Liver (tissue), 9 donors: ENCODE data around the gene PTPRN2. TPM values are rescaled to one million over a fixed set of nuclear protein-coding genes. Genes with fewer than 3 reads are reported as not detected.

Source experiments
- DNase-seq: peaks from one replicate; pipeline ENCODE4 v3.0.0-alpha.2; 2017; ENCODE audit warnings: low spot score
- H3K27ac ChIP-seq, 2 donors: one replicate each; pipeline ENCODE4 v1.7.0; 2013; ENCODE audit warnings: inconsistent platforms in 2 of 2, low read length in 2 of 2, control low read depth in 1 of 2, low read depth in 1 of 2, mild to moderate bottlenecking in 1 of 2
- H3K27me3 ChIP-seq, 4 donors: one replicate each; pipeline versions ENCODE4 v1.6.1 to v1.7.0; 2013; ENCODE audit warnings: low read length in 3 of 4, inconsistent platforms in 1 of 4, mild to moderate bottlenecking in 1 of 4, moderate library complexity in 1 of 4; ENCODE audit not compliant: control insufficient read depth in 4 of 4, insufficient read depth in 4 of 4
- H3K36me3 ChIP-seq, 4 donors: one replicate each; pipeline versions ENCODE4 v1.6.1 to v1.7.0; 2013; ENCODE audit warnings: low read length in 3 of 4, mild to moderate bottlenecking in 3 of 4, low read depth in 1 of 4, moderate library complexity in 1 of 4; ENCODE audit not compliant: control insufficient read depth in 4 of 4, insufficient read depth in 3 of 4
- H3K4me1 ChIP-seq, 4 donors: one replicate each; pipeline versions ENCODE4 v1.6.1 to v1.7.0; 2013; ENCODE audit warnings: low read length in 3 of 4, mild to moderate bottlenecking in 3 of 4, moderate library complexity in 1 of 4; ENCODE audit not compliant: control insufficient read depth in 4 of 4, insufficient read depth in 4 of 4
- H3K4me3 ChIP-seq, 3 donors: one replicate each; pipeline versions ENCODE4 v1.6.1 to v1.7.0; 2013; ENCODE audit warnings: low read length in 3 of 3, control low read depth in 1 of 3, low read depth in 1 of 3, mild to moderate bottlenecking in 1 of 3
- H3K9ac ChIP-seq, 2 donors: one replicate each; pipeline ENCODE4 v1.7.0; 2013; ENCODE audit warnings: low read length in 2 of 2, mild to moderate bottlenecking in 2 of 2, moderate library complexity in 2 of 2, control low read depth in 1 of 2, low read depth in 1 of 2
- H3K9me3 ChIP-seq, 4 donors: one replicate each; pipeline versions ENCODE4 v1.6.1 to v1.7.0; 2013; ENCODE audit warnings: low read length in 3 of 4; ENCODE audit not compliant: control insufficient read depth in 4 of 4
- EGR1 ChIP-seq, 2 donors: IDR thresholded peaks; 2 replicates each; pipeline ENCODE4 v1.6.1; 2016 to 2018; ENCODE audit warnings: antibody characterized with exemption in 2 of 2, low read depth in 2 of 2
- FOXA1 ChIP-seq: IDR thresholded peaks from 2 replicates; pipeline ENCODE4 v1.6.1; 2016; ENCODE audit warnings: antibody characterized with exemption
- FOXA2 ChIP-seq: IDR thresholded peaks from 2 replicates; pipeline ENCODE4 v1.6.1; 2016; ENCODE audit warnings: antibody characterized with exemption
- GABPA ChIP-seq, 2 donors: IDR thresholded peaks in 1 of 2; conservative IDR thresholded peaks in 1 of 2; 2 replicates each; pipeline ENCODE4 v1.6.1; 2016; ENCODE audit warnings: antibody characterized with exemption in 2 of 2, mild to moderate bottlenecking in 1 of 2, moderate library complexity in 1 of 2
- HNF4A ChIP-seq, 2 donors: conservative IDR thresholded peaks; 2 replicates each; pipeline ENCODE4 v1.6.1; 2016; ENCODE audit warnings: antibody characterized with exemption in 2 of 2, mild to moderate bottlenecking in 2 of 2
- HNF4G ChIP-seq: IDR thresholded peaks from 2 replicates; pipeline ENCODE4 v1.6.1; 2016; ENCODE audit warnings: antibody characterized with exemption
- JUND ChIP-seq, 2 donors: IDR thresholded peaks; 2 replicates each; pipeline ENCODE4 v1.6.1; 2016; ENCODE audit warnings: antibody characterized with exemption in 2 of 2
- NR2F2 ChIP-seq: IDR thresholded peaks from 2 replicates; pipeline ENCODE4 v1.6.1; 2016; ENCODE audit warnings: antibody characterized with exemption
- RXRA ChIP-seq, 2 donors: IDR thresholded peaks; 2 replicates each; pipeline ENCODE4 v1.6.1; 2017 to 2018; ENCODE audit warnings: antibody characterized with exemption in 2 of 2, mild to moderate bottlenecking in 1 of 2
- SP1 ChIP-seq: IDR thresholded peaks from 2 replicates; pipeline ENCODE4 v1.6.1; 2018; ENCODE audit warnings: antibody characterized with exemption, mild to moderate bottlenecking
- YY1 ChIP-seq: IDR thresholded peaks from 2 replicates; pipeline ENCODE4 v1.6.1; 2016; ENCODE audit warnings: antibody characterized with exemption, mild to moderate bottlenecking
- WGBS: extraction: QIAGEN DNeasy Blood & Tissue Kit; methylation state at CpG from one replicate; pipeline ENCODE4 v1.1.7; 2013; 5-methylcytosine and 5-hydroxymethylcytosine counted together
- polyA plus RNA-seq, 2 donors: library from polyadenylated mRNA; stranded (reverse) in 1 of 2; unstranded in 1 of 2; fragments of 200-250 nt in 1 of 2; fragments of >200 nt in 1 of 2; fragmentation: Nextera tagmentation in 1 of 2; extraction: Ambion mirVana in 1 of 2; gene quantifications; one replicate each; pipeline versions ENCODE4 v1.2.1 to v1.2.3, GENCODE V29; 2013 to 2015
- total RNA-seq, 2 donors: library from RNA; depleted of rRNA; stranded (reverse); fragments of >200 nt; gene quantifications; one replicate each; pipeline ENCODE4 v1.2.3, GENCODE V29; 2014
- TF ChIP-seq, protein P1 (sequence below): IDR thresholded peaks from 2 replicates; pipeline ENCODE4 v1.6.1; 2016; ENCODE audit warnings: antibody characterized with exemption
- TF ChIP-seq, protein P2 (sequence below): fragments of 150-350 bp; IDR thresholded peaks from 2 replicates; pipeline ENCODE4 v1.5.1; 2017; ENCODE audit warnings: improper control_type of control experiment, low read depth, low read length; ENCODE audit not compliant: missing input control
- TF ChIP-seq, protein P3 (sequence below): IDR thresholded peaks from 2 replicates; pipeline ENCODE4 v1.6.1; 2016; ENCODE audit warnings: antibody characterized with exemption
- TF ChIP-seq, protein P4 (sequence below): IDR thresholded peaks from 2 replicates; pipeline ENCODE4 v1.6.1; 2016; ENCODE audit warnings: antibody characterized with exemption, mild to moderate bottlenecking
- TF ChIP-seq, protein P5 (sequence below): IDR thresholded peaks from 2 replicates; pipeline ENCODE4 v1.6.1; 2016; ENCODE audit warnings: antibody characterized with exemption
- donor health status: healthy.
- donor health status: healthy.
- donor health status: healthy.
- donor health status: healthy.
- donor health status: healthy.

The PTPRN2 gene
- total and polyA plus RNA-seq, 4 donors = 0.75 to 1.9 (median 1.1) TPM

DNA sequence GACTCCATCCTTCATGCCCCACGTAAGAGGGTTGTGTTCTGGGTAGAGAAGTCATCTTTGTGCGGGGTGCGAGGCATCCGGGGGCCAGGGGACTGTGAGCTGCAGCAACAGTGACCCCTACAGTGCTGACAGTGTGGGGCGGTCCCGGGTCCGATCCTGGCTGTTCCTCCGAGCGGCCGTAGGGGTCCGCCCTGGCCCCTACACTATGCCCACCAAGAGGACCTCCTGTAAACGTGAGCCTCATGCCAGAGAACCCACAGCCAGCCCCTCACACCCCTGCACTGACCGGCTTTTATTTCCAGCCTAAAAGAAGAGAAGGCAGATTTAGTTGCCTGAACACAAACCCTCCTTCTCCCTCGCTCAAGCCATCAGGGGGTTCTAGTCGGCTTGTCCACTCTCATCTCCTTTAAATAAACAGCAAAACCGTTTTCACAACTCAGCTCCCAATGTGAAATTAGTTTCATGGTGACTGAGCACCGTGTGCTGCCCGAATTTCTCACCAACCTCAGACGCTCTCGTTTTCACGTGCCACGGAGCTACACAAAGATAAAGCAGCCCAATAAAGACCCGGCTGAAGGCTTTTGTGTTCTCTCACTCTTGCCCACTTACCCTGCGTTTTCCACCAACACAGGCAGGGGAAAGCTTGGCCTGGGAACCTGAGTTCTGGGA, 588.6 kb downstream of the PTPRN2 start:
- H3K9ac ChIP-seq = no peak overlapping the region
- peaks cover 0 to 4% (median 0%) of the 10 kb centered on the region in 4 donors for H3K9me3 ChIP-seq
- peaks cover 0 to 2% (median 0%) of the 10 kb centered on the region in 4 donors for H3K27me3 ChIP-seq
- no peaks in the 10 kb centered on the region for H3K4me1 ChIP-seq
- no peak for DNase-seq
- TF ChIP-seq GABPA (IDR thresholded peaks at IDR 0.05 in 1 of 2, conservative IDR thresholded peaks at IDR 0.05 in 1 of 2) = no peak
- no peak for TF ChIP-seq HNF4A (conservative IDR thresholded peaks at IDR 0.05)
- TF ChIP-seq, protein P1, sequence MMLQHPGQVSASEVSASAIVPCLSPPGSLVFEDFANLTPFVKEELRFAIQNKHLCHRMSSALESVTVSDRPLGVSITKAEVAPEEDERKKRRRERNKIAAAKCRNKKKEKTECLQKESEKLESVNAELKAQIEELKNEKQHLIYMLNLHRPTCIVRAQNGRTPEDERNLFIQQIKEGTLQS = no peak
- TF ChIP-seq, protein P2, sequence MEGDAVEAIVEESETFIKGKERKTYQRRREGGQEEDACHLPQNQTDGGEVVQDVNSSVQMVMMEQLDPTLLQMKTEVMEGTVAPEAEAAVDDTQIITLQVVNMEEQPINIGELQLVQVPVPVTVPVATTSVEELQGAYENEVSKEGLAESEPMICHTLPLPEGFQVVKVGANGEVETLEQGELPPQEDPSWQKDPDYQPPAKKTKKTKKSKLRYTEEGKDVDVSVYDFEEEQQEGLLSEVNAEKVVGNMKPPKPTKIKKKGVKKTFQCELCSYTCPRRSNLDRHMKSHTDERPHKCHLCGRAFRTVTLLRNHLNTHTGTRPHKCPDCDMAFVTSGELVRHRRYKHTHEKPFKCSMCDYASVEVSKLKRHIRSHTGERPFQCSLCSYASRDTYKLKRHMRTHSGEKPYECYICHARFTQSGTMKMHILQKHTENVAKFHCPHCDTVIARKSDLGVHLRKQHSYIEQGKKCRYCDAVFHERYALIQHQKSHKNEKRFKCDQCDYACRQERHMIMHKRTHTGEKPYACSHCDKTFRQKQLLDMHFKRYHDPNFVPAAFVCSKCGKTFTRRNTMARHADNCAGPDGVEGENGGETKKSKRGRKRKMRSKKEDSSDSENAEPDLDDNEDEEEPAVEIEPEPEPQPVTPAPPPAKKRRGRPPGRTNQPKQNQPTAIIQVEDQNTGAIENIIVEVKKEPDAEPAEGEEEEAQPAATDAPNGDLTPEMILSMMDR = no peak
- TF ChIP-seq FOXA1 = no peak
- no peak for TF ChIP-seq JUND (IDR thresholded peaks at IDR 0.05)
- no peak overlapping the region for H3K4me3 ChIP-seq
- H3K27ac ChIP-seq = no peak overlapping the region
- WGBS = 75% methylated on average over 24 of the region's 24 CpGs
- H3K36me3 ChIP-seq = no peaks in the 10 kb centered on the region

DNA sequence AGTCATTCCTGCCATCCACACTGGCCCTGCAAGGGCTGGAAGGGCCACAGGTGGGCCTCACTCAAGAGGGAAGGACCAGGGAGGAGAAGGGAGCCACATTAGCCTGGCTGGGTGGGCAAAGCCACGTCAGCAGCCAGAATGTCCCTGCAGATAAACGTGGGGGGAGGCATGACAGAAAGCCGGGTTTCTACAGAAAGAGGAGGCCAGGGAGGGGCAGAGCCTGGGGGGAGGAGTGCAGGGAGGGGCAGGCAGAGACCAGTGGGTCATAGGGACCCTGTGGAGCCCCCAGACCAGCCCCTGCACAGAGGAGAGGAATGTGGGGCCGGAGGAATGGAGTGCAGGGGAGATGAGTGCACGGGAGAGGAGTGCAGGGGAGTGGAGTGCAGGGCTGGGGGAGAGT, 590.2 kb downstream of the PTPRN2 start:
- no peak for DNase-seq
- no peaks in the 10 kb centered on the region for H3K36me3 ChIP-seq
- WGBS = 75% methylated on average over 5 of the region's 5 CpGs
- H3K9ac ChIP-seq = no peak overlapping the region
- TF ChIP-seq JUND (IDR thresholded peaks at IDR 0.05) (no peak), YY1 (no peak), SP1 (no peak), HNF4A (conservative IDR thresholded peaks at IDR 0.05) (no peak), RXRA (IDR thresholded peaks at IDR 0.05) (no peak), FOXA2 (no peak), FOXA1 (no peak), EGR1 (IDR thresholded peaks at IDR 0.05; ENCODE audit: low read depth in 2 of 2) (no peak), HNF4G (no peak), NR2F2 (no peak)
- TF ChIP-seq, protein P3, sequence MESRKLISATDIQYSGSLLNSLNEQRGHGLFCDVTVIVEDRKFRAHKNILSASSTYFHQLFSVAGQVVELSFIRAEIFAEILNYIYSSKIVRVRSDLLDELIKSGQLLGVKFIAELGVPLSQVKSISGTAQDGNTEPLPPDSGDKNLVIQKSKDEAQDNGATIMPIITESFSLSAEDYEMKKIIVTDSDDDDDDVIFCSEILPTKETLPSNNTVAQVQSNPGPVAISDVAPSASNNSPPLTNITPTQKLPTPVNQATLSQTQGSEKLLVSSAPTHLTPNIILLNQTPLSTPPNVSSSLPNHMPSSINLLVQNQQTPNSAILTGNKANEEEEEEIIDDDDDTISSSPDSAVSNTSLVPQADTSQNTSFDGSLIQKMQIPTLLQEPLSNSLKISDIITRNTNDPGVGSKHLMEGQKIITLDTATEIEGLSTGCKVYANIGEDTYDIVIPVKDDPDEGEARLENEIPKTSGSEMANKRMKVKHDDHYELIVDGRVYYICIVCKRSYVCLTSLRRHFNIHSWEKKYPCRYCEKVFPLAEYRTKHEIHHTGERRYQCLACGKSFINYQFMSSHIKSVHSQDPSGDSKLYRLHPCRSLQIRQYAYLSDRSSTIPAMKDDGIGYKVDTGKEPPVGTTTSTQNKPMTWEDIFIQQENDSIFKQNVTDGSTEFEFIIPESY = no peak
- TF ChIP-seq, protein P4, sequence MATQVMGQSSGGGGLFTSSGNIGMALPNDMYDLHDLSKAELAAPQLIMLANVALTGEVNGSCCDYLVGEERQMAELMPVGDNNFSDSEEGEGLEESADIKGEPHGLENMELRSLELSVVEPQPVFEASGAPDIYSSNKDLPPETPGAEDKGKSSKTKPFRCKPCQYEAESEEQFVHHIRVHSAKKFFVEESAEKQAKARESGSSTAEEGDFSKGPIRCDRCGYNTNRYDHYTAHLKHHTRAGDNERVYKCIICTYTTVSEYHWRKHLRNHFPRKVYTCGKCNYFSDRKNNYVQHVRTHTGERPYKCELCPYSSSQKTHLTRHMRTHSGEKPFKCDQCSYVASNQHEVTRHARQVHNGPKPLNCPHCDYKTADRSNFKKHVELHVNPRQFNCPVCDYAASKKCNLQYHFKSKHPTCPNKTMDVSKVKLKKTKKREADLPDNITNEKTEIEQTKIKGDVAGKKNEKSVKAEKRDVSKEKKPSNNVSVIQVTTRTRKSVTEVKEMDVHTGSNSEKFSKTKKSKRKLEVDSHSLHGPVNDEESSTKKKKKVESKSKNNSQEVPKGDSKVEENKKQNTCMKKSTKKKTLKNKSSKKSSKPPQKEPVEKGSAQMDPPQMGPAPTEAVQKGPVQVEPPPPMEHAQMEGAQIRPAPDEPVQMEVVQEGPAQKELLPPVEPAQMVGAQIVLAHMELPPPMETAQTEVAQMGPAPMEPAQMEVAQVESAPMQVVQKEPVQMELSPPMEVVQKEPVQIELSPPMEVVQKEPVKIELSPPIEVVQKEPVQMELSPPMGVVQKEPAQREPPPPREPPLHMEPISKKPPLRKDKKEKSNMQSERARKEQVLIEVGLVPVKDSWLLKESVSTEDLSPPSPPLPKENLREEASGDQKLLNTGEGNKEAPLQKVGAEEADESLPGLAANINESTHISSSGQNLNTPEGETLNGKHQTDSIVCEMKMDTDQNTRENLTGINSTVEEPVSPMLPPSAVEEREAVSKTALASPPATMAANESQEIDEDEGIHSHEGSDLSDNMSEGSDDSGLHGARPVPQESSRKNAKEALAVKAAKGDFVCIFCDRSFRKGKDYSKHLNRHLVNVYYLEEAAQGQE = no peak
- TF ChIP-seq, protein P2 = no peak
- TF ChIP-seq, protein P1 = no peak
- TF ChIP-seq, protein P5, sequence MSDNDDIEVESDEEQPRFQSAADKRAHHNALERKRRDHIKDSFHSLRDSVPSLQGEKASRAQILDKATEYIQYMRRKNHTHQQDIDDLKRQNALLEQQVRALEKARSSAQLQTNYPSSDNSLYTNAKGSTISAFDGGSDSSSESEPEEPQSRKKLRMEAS = no peak
- peaks cover 0 to 4% (median 0%) of the 10 kb centered on the region in 4 donors for H3K9me3 ChIP-seq
- H3K4me3 ChIP-seq = no peak overlapping the region
- H3K27ac ChIP-seq = no peak overlapping the region
- peaks cover 0 to 2% (median 0%) of the 10 kb centered on the region in 4 donors for H3K27me3 ChIP-seq
- H3K4me1 ChIP-seq = no peaks in the 10 kb centered on the region
